Breast epithelium (tissue), 4 donors: ENCODE data around the gene SLC2A13. TPM values are rescaled to one million over a fixed set of nuclear protein-coding genes. Genes with fewer than 3 reads are reported as not detected.

ENCODE experiments used
- DNase-seq, 2 donors: peaks; one replicate each; pipeline ENCODE4 v3.0.0-alpha.2; 2019; ENCODE audit warnings: low spot score in 2 of 2
- H3K27ac ChIP-seq, 2 donors: fragments of 200-600 bp; sonication (generic) in 1 of 2; one replicate each; pipeline ENCODE4 v1.5.1; 2016 to 2019; ENCODE audit warnings: mild to moderate bottlenecking in 1 of 2
- H3K27me3 ChIP-seq, 2 donors: fragments of 200-600 bp; sonication (generic) in 1 of 2; one replicate each; pipeline versions ENCODE4 v1.5.1 to v1.6.0; 2017 to 2019; ENCODE audit warnings: control low read depth in 1 of 2, mild to moderate bottlenecking in 1 of 2
- H3K36me3 ChIP-seq: fragments of 200-600 bp; one replicate; pipeline ENCODE4 v1.5.1; 2019
- H3K4me1 ChIP-seq, 2 donors: fragments of 200-600 bp; sonication (generic); one replicate each; pipeline ENCODE4 v1.5.1; 2016 to 2019; ENCODE audit warnings: control low read depth in 1 of 2
- H3K4me3 ChIP-seq, 3 donors: fragments of 200-600 bp; sonication (generic); 1 replicate in 2 of 3; 2 replicates in 1 of 3; pipeline ENCODE4 v1.5.1; 2016 to 2019; ENCODE audit warnings: mild to moderate bottlenecking in 3 of 3, moderate library complexity in 2 of 3
- H3K9me3 ChIP-seq, 2 donors: fragments of 200-600 bp; sonication (generic) in 1 of 2; one replicate each; pipeline ENCODE4 v1.5.1; 2016 to 2019; ENCODE audit warnings: control low read depth in 1 of 2
- CTCF ChIP-seq, 3 donors: fragments of 450-650 bp; IDR thresholded peaks; one replicate each; pipeline ENCODE4 v1.5.1; 2016 to 2017; ENCODE audit warnings: antibody characterized with exemption in 3 of 3, mild to moderate bottlenecking in 3 of 3, moderate library complexity in 3 of 3
- POLR2A ChIP-seq: fragments of 450-650 bp; IDR thresholded peaks from one replicate; pipeline ENCODE4 v1.6.1; 2016; ENCODE audit warnings: antibody characterized with exemption, mild to moderate bottlenecking, moderate library complexity
- POLR2AphosphoS5 ChIP-seq, 3 donors: sonication (generic); formaldehyde crosslinking; IDR thresholded peaks; one replicate each; pipeline ENCODE4 v1.6.1; 2017; ENCODE audit warnings: antibody characterized with exemption in 3 of 3
- intact Hi-C: fragments of 100-400 bp; cut with DNase I; formaldehyde crosslinking; loops from one replicate; pipeline ENCODE4 v1.15.1; 2023; ENCODE audit warnings: low total_unique reads
- total RNA-seq, 3 donors: library from RNA; depleted of rRNA; stranded (reverse); fragments of >200 nt; gene quantifications; one replicate each; pipeline ENCODE4 v1.1.0, GENCODE V29; 2016

Gene SLC2A13
- total RNA-seq, 3 donors from 2014 or later = 17.1 to 32.2 (median 22.0) TPM

GRCh38 chr12:39780913-39781446 lies 324.9 kb downstream of the SLC2A13 start:
- no peak overlapping the region for H3K27ac ChIP-seq
- intact Hi-C loops = no loop called here
- no peaks in the 10 kb centered on the region for H3K36me3 ChIP-seq
- no peaks in the 10 kb centered on the region for H3K4me1 ChIP-seq
- H3K4me3 ChIP-seq = no peak overlapping the region
- no peaks in the 10 kb centered on the region for H3K27me3 ChIP-seq
- no peaks in the 10 kb centered on the region for H3K9me3 ChIP-seq
- TF ChIP-seq CTCF (IDR thresholded peaks at IDR 0.05) (no peak), POLR2A (no peak), POLR2AphosphoS5 (IDR thresholded peaks at IDR 0.05) (no peak)
- DNase-seq = no peak

DNA sequence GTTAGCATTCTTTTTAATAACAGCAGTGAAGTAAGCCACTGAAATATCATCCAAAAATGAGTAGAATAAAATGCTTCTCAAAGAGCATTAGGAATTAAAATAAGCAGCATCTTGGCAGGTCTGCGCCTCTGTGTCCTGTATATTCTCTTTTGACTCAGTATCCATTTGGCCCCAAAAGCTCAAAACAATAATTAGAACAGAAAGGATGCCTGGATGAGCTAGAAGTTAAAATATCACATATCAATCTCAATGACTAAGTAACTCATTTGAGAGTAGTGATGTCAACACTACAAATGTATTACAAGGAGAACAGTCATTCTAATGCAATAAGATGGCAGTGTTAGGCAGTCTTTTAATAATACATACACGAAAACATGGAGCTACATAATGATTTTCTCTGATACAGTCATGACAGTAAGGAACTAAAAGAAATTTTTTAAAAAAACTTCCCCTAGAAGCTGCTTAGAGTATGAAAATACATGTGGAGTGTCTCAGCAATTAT lies 325.4 kb downstream of the SLC2A13 start:
- H3K4me3 ChIP-seq = no peak overlapping the region
- H3K27ac ChIP-seq = no peak overlapping the region
- H3K27me3 ChIP-seq = no peaks in the 10 kb centered on the region
- H3K36me3 ChIP-seq = no peaks in the 10 kb centered on the region
- H3K4me1 ChIP-seq = no peaks in the 10 kb centered on the region
- TF ChIP-seq POLR2A = no peak
- no peak for TF ChIP-seq CTCF (IDR thresholded peaks at IDR 0.05)
- TF ChIP-seq POLR2AphosphoS5 (IDR thresholded peaks at IDR 0.05) = no peak
- no peaks in the 10 kb centered on the region for H3K9me3 ChIP-seq
- DNase-seq = no peak
- intact Hi-C loops = no loop called here

GRCh38 chr12:39779768-39780340 lies 326.0 kb downstream of the SLC2A13 start:
- no peak for DNase-seq
- no peak overlapping the region for H3K27ac ChIP-seq
- no peaks in the 10 kb centered on the region for H3K9me3 ChIP-seq
- no peaks in the 10 kb centered on the region for H3K27me3 ChIP-seq
- H3K4me3 ChIP-seq = no peak overlapping the region
- H3K36me3 ChIP-seq = no peaks in the 10 kb centered on the region
- H3K4me1 ChIP-seq = no peaks in the 10 kb centered on the region
- intact Hi-C loops = loop anchor here (10.0 kb wide), 1 partner anchor 325 kb away; the partner anchor contains the start of gene SLC2A13
- TF ChIP-seq CTCF (IDR thresholded peaks at IDR 0.05) = no peak
- no peak for TF ChIP-seq POLR2AphosphoS5 (IDR thresholded peaks at IDR 0.05)
- no peak for TF ChIP-seq POLR2A

GRCh38 chr12:39777465-39777864 lies 328.4 kb downstream of the SLC2A13 start:
- intact Hi-C loops = loop anchor here (10.0 kb wide), 1 partner anchor 327 kb away; the partner anchor contains the start of gene SLC2A13
- Histone ChIP-seq H3K4me1 (no peaks in the 10 kb centered on the region), H3K9me3 (no peaks in the 10 kb centered on the region), H3K36me3 (no peaks in the 10 kb centered on the region), H3K27me3 (no peaks in the 10 kb centered on the region), H3K27ac (no peak overlapping the region), H3K4me3 (no peak overlapping the region)
- no peak for DNase-seq
- TF ChIP-seq POLR2AphosphoS5 (IDR thresholded peaks at IDR 0.05) = no peak
- TF ChIP-seq CTCF (IDR thresholded peaks at IDR 0.05) = no peak

DNA sequence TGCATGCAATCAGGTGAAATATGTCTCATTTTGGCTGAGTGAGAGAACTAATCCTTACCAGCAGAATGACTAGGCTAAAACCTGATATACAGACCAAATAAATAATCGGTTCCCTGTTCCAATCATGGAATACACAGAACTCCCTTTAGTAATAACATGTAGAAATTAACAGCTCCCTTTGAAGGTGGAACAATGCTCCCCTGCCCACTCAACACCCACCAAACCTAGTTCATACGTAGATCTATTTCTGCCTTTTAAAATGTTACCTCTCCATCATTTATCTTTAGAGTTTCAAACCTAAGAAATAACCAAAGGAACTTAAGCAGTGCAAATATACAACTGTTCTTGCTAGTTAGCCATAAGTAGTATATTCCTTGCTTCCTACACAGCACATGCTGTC lies 332.6 kb downstream of the SLC2A13 start:
- Histone ChIP-seq H3K9me3 (no peaks in the 10 kb centered on the region), H3K27ac (no peak overlapping the region), H3K4me1 (no peaks in the 10 kb centered on the region), H3K36me3 (no peaks in the 10 kb centered on the region), H3K27me3 (no peaks in the 10 kb centered on the region), H3K4me3 (no peak overlapping the region)
- TF ChIP-seq POLR2A (no peak), POLR2AphosphoS5 (IDR thresholded peaks at IDR 0.05) (no peak), CTCF (IDR thresholded peaks at IDR 0.05) (no peak)
- no peak for DNase-seq
- intact Hi-C loops = loop anchor here (10.0 kb wide), 1 partner anchor 332 kb away; the partner anchor contains the start of gene SLC2A13
